GM12878 (cell line): ENCODE measurements around the gene IRF2BP1. TPM values are rescaled to one million over a fixed set of nuclear protein-coding genes. Genes with fewer than 3 reads are reported as not detected.

Experiments
- ATAC-seq: fragments of 200-7000 bp; cut with Tn5 transposase; 3 replicates; pipeline ENCODE4 v1.9.1; 2020; ENCODE audit warnings: mild to moderate bottlenecking, moderate library complexity
- BruUV-seq: library from RNA; stranded (reverse); fragments of 400-500 nt; replicated peaks from 2 replicates; lab custom pipeline; 2021; lab: Mats Ljungman, UMichigan
- CTCF ChIA-PET: fragments of 300-600 bp; sonication (Branson Sonifier 250); formaldehyde crosslinking; extraction: SDS; loops from one replicate; lab custom pipeline; 2021; ENCODE audit warnings: inconsistent platforms; lab: Yijun Ruan, JAX
- POLR2A ChIA-PET: fragments of 350-600 bp; formaldehyde crosslinking; extraction: SDS; loops from one replicate; lab custom pipeline; 2021; ENCODE audit warnings: inconsistent platforms; lab: Charles Lee
- RAD21 ChIA-PET: fragments of 300-600 bp; sonication (Branson Sonifier 250); formaldehyde crosslinking; loops from one replicate; lab custom pipeline; 2023; ENCODE audit warnings: antibody characterized with exemption; ENCODE audit not compliant: unreplicated experiment; lab: Charles Lee
- SMC1A ChIA-PET: fragments of 300-600 bp; sonication (Branson Sonifier 250); formaldehyde crosslinking; loops from one replicate; lab custom pipeline; 2023; ENCODE audit not compliant: unreplicated experiment, uncharacterized antibody; lab: Charles Lee
- DNase-seq: peaks from one replicate; pipeline ENCODE4 v3.0.0-alpha.2; 2011; ENCODE audit warnings: low read depth, low spot score
- FAIRE-seq: peaks from 3 replicates; lab custom pipeline; 2011; peaks lifted over from hg19 to GRCh38; lab: Jason Lieb, UNC
- H2AFZ ChIP-seq: 2 replicates; pipeline ENCODE4 v1.6.0; 2011; ENCODE audit warnings: low read depth, low read length, control low read depth; ENCODE audit not compliant: control insufficient read depth
- H3K27ac ChIP-seq: 2 replicates; pipeline ENCODE4 v1.5.1; 2011; ENCODE audit warnings: control low read depth; ENCODE audit not compliant: control insufficient read depth, insufficient read depth
- H3K27me3 ChIP-seq, 2 experiments: replicated peaks in 1 of 2; 2 replicates each; pipeline versions ENCODE4 v1.6.0 to v1.6.1; 2011; ENCODE audit warnings: low read length in 1 of 2; ENCODE audit not compliant: control insufficient read depth in 2 of 2, insufficient read depth in 2 of 2
- H3K36me3 ChIP-seq, 2 experiments: 2 replicates each; pipeline ENCODE4 v1.5.1; 2011; ENCODE audit warnings: low read length in 1 of 2; ENCODE audit not compliant: control insufficient read depth in 2 of 2, insufficient read depth in 2 of 2
- H3K4me1 ChIP-seq: 2 replicates; pipeline ENCODE4 v1.6.1; 2011; ENCODE audit warnings: mild to moderate bottlenecking, low read length, moderate library complexity, mixed read lengths; ENCODE audit not compliant: control insufficient read depth, insufficient read depth
- H3K4me2 ChIP-seq: 2 replicates; pipeline ENCODE4 v1.6.0; 2011; ENCODE audit warnings: control low read depth; ENCODE audit not compliant: control insufficient read depth, insufficient read depth
- H3K4me3 ChIP-seq: fragments of 200-600 bp; sonication (generic); 2 replicates; pipeline ENCODE4 v1.5.1; 2016
- H3K79me2 ChIP-seq: 2 replicates; pipeline ENCODE4 v1.6.0; 2011; ENCODE audit warnings: low read length; ENCODE audit not compliant: control insufficient read depth, insufficient read depth
- H3K9ac ChIP-seq: 2 replicates; pipeline ENCODE4 v1.8.0; 2011; ENCODE audit warnings: low read length, control low read depth, mixed read lengths; ENCODE audit not compliant: control insufficient read depth, insufficient read depth
- H3K9me3 ChIP-seq: replicated peaks from 3 replicates; pipeline ENCODE4 v1.5.1; 2011; ENCODE audit warnings: mild to moderate bottlenecking, low read length; ENCODE audit not compliant: control insufficient read depth, insufficient read depth
- H4K20me1 ChIP-seq: 2 replicates; pipeline ENCODE4 v1.6.0; 2011; ENCODE audit not compliant: control insufficient read depth, insufficient read depth
- CEBPB ChIP-seq, 2 experiments: fragments of 150-350 bp in 1 of 2; IDR thresholded peaks; 2 replicates each; pipeline ENCODE4 v1.6.1; 2012 to 2014; ENCODE audit warnings: low read depth in 2 of 2, low read length in 2 of 2, borderline replicate concordance in 1 of 2, inconsistent platforms in 1 of 2
- CHD4 ChIP-seq: fragments of 200-600 bp; sonication (generic); IDR thresholded peaks from 2 replicates; pipeline ENCODE4 v1.6.1; 2016; ENCODE audit warnings: mild to moderate bottlenecking
- FOXM1 ChIP-seq: IDR thresholded peaks from 2 replicates; pipeline ENCODE4 v1.6.1; 2012; ENCODE audit warnings: low read depth, mild to moderate bottlenecking, inconsistent platforms, low read length, moderate library complexity
- HDAC2 ChIP-seq: fragments of 200-600 bp; sonication (generic); IDR thresholded peaks from 2 replicates; pipeline ENCODE4 v1.6.1; 2017
- KDM1A ChIP-seq: fragments of 200-600 bp; sonication (generic); IDR thresholded peaks from 2 replicates; pipeline ENCODE4 v1.6.1; 2016; ENCODE audit warnings: borderline replicate concordance
- MEF2A ChIP-seq: IDR thresholded peaks from 2 replicates; pipeline ENCODE4 v1.6.1; 2011; ENCODE audit warnings: low read depth, mild to moderate bottlenecking, low read length, moderate library complexity; ENCODE audit not compliant: insufficient read depth
- NR2C1 ChIP-seq: fragments of 450-650 bp; IDR thresholded peaks from 2 replicates; pipeline ENCODE4 v1.6.1; 2017; ENCODE audit warnings: antibody characterized with exemption, mild to moderate bottlenecking, moderate library complexity
- RFX5 ChIP-seq: IDR thresholded peaks from 2 replicates; pipeline ENCODE4 v1.6.1; 2011; ENCODE audit warnings: low read depth, low read length, improper control_type of control experiment
- SIN3A ChIP-seq: IDR thresholded peaks from 2 replicates; pipeline ENCODE4 v1.6.1; 2012; ENCODE audit warnings: low read depth, low read length, improper control_type of control experiment
- TCF3 ChIP-seq: IDR thresholded peaks from 2 replicates; pipeline ENCODE4 v1.6.1; 2012; ENCODE audit warnings: low read depth, mild to moderate bottlenecking, low read length, borderline replicate concordance; ENCODE audit not compliant: insufficient read depth
- ZBTB33 ChIP-seq: fragments of 450-650 bp; IDR thresholded peaks from 2 replicates; pipeline ENCODE4 v1.6.1; 2017; ENCODE audit warnings: mild to moderate bottlenecking
- WGBS: methylation state at CpG from one replicate; pipeline ENCODE4 v1.1.6; 2016; ENCODE audit warnings: low lambda C conversion rate; ENCODE audit not compliant: insufficient replicate concordance, insufficient coverage; ENCODE audit errors: missing lambda C conversion rate; 5-methylcytosine and 5-hydroxymethylcytosine counted together
- in situ Hi-C: fragments of 300-500 bp; cut with MboI; formaldehyde crosslinking; loops from 9 replicates; pipeline ENCODE4 v1.14.3; 2018; ENCODE audit warnings: mixed read lengths
- intact Hi-C: fragments of 100-400 bp; cut with micrococcal nuclease; formaldehyde crosslinking; loops from one replicate; pipeline ENCODE4 v1.14.2; 2022; ENCODE audit not compliant: unreplicated experiment
- polyA plus RNA-seq, 11 experiments: library from polyadenylated mRNA; depleted of rRNA in 4 of 11; unstranded in 6 of 11; stranded (reverse) in 5 of 11; fragments of >200 nt; fragmentation: Nextera tagmentation in 4 of 11; fragmentation: Illumina TruSeq in 1 of 11; extraction: Ambion mirVana in 4 of 11; extraction: Trizol in 1 of 11; gene quantifications; 1 replicate in 1 of 11; 2 replicates in 10 of 11; pipeline versions ENCODE4 v1.2.1 to v1.2.3, GENCODE V29; 2011 to 2016; ENCODE audit warnings: inconsistent platforms in 2 of 11, missing spikeins in 2 of 11, low read depth in 1 of 11
- total RNA-seq, 4 experiments: library from RNA; depleted of rRNA in 3 of 4; stranded (reverse); fragments of >200 nt in 3 of 4; fragmentation: Illumina TruSeq in 1 of 4; extraction: Trizol in 1 of 4; gene quantifications; 2 replicates each; pipeline versions ENCODE4 v1.2.1 to v1.2.3, GENCODE V29; 2013 to 2021
- TF ChIP-seq, protein P1 (sequence below): fragments of 450-650 bp; IDR thresholded peaks from 2 replicates; pipeline ENCODE4 v1.6.1; 2016; ENCODE audit warnings: mild to moderate bottlenecking

The IRF2BP1 gene
- total and polyA plus RNA-seq, 10 of the 15 experiments (the other 5 are each of a cell fraction or from before 2014, with no cell fraction given), result 0.31 to 24.4 (median 4.4) TPM

GRCh38 chr19:45911291-45911690 is 25.4 kb upstream of the IRF2BP1 start:
- H4K20me1 ChIP-seq, result no peaks in the 10 kb centered on the region
- no peaks in the 10 kb centered on the region for H3K36me3 ChIP-seq
- no peak for FAIRE-seq
- H3K27ac ChIP-seq, result no peak overlapping the region
- BruUV-seq, result no TSS peak
- TF ChIP-seq MEF2A (no peak), KDM1A (no peak), FOXM1 (no peak), ZBTB33 (no peak), NR2C1 (no peak), SIN3A (no peak), TCF3 (no peak), RFX5 (no peak), HDAC2 (no peak), CEBPB (IDR thresholded peaks at IDR 0.05; ENCODE audit: borderline replicate concordance in 1 of 2, low read depth in 2 of 2, low read length in 2 of 2) (no peak), CHD4 (no peak)
- TF ChIP-seq, protein P1, sequence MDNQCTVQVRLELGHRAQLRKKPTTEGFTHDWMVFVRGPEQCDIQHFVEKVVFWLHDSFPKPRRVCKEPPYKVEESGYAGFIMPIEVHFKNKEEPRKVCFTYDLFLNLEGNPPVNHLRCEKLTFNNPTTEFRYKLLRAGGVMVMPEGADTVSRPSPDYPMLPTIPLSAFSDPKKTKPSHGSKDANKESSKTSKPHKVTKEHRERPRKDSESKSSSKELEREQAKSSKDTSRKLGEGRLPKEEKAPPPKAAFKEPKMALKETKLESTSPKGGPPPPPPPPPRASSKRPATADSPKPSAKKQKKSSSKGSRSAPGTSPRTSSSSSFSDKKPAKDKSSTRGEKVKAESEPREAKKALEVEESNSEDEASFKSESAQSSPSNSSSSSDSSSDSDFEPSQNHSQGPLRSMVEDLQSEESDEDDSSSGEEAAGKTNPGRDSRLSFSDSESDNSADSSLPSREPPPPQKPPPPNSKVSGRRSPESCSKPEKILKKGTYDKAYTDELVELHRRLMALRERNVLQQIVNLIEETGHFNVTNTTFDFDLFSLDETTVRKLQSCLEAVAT, result no peak
- TF ChIP-seq, all 136 proteins: peak for 0
- Histone ChIP-seq H3K4me2 (no peak overlapping the region), H3K4me3 (no peak overlapping the region), H3K9ac (no peak overlapping the region), H2AFZ (no peak overlapping the region), H3K9me3 (no peaks in the 10 kb centered on the region), H3K27me3 (no peaks in the 10 kb centered on the region), H3K79me2 (no peaks in the 10 kb centered on the region), H3K4me1 (no peaks in the 10 kb centered on the region)
- ATAC-seq, result no peak
- ChIA-PET CTCF (no interaction called here), SMC1A (no interaction called here), RAD21 (no interaction called here), POLR2A (no interaction called here)
- intact Hi-C loops, result no loop called here
- WGBS, result 41% methylated on average over 7 of the region's 8 CpGs
- DNase-seq, result no peak
- in situ Hi-C loops, result no loop called here
